ENCODE results near the gene ZFP1.

The ZFP1 gene

DNA sequence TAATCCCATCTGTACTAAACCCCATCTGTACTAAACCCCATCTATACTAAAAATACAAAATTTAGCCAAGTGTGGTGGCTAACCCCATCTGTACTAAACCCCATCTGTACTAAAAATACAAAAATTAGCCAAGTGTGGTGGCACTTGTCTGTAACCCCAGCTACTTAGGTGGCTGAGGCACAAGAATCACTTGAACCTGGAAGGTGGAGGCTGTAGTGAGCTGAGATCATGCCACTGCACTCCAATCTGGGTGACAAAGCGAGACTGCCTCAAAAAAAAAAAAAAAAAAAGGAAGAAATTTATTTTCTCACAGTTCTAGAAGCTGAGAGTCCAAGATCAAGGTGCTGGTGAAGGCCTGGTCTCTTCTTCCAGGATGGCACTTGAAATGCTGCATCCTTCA, 12.1 kb downstream of the ZFP1 start:
- DNase-seq (ENCODE audit: low read depth): no peak

- no peak for DNase-seq (ENCODE audit: low read depth)
Observed at GRCh38 chr16:75169899-75170405, 21.6 kb downstream of the ZFP1 start.

- no peak for DNase-seq (ENCODE audit: low read depth)
Observed at GRCh38 chr16:75172578-75172977, 24.3 kb downstream of the ZFP1 start.

DNA sequence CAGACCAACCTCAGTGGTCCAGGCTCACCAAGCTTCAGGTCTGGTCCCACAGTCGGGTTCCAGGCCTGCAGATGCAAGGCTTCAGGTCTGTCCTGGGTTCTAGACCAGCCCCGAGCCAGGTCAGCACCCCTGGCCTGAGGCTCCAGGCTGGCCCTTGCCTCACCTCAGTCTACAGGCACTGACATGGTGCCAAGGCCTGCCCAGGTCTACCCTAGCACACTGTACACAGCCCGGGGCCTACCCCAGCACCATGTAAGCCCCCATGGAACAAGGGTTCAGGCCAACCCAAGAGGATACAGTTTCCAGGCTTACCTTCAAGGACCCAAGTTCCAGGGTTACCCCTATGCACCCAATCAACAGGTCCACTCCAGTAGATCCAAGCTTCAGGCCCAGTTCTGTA, 26.8 kb downstream of the ZFP1 start:
- DNase-seq (ENCODE audit: low read depth): no peak

DNA sequence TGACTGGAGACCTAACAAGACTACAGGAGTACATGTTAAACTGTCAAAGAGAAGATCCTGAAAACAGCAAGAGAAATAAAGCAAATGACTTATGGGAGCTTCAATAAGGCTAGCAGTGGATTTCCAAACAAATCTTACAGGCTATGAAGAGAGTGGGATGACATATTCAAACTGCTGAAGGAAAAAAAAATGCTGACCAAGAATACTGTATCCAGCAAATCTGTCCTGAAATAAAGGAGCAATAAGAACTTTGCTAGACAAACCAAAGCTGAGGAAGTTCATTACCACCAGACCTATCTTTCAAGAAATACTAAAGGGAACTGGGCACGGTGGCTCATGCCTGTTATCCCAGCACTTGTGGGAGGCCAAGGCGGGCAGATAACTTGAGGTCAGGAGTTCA, 28.6 kb downstream of the ZFP1 start:
- DNase-seq (ENCODE audit: low read depth): no peak

- no peak for DNase-seq (ENCODE audit: low read depth)
Observed at GRCh38 chr16:75179208-75179607, 30.9 kb downstream of the ZFP1 start.

DNA sequence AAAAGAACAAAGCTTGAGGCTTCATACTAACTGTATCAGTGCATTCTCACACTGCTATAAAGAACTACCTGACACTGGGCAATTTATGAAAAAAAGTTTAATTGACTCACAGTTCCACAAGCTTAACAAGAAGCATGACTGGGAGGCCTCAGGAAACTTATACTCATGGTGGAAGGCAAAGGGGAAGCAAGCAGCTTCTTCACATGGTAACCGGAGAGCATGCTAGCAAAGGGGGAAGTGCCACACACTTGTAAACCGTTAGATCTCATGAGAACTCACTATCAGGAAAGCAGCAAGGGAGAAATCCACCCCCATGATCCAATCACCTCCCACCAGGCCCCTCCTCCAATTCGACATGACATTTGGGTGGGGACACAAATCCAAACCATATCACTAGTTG, 33.3 kb downstream of the ZFP1 start:
- DNase-seq (ENCODE audit: low read depth): no peak

DNA sequence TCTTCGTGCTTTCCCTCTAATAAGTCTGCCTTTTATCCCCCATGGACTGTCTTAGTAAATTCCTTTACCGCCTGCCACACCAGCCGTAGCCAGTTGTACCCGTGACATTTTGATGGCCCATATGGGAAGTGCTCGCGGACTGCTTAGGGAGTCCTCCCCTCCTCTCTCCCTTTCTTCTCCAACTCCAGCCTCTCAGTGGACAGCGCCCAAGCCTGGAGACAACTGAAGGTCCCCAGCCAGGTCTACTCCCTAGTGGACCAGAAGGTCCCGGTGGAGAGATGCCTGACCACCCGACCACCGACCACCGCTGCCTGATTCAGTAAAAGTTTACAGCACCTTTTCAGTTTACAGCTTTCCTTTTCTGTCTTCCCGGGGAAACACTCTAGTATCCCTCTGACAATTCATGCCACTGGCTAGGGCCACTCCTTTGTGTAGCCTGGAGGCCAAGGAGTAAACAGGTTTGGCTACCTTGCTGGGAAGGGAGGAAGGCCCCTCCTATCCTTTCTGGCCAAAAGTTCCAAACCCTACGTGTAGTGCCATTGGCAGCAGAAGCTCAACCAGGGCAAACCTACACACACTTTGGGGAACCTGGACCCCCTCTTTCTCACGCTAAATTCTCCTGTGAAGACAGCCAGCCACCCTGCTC, 40.6 kb downstream of the ZFP1 start:
- DNase-seq (ENCODE audit: low read depth): no peak

GRCh38 chr16:75189638-75190245, 41.4 kb downstream of the ZFP1 start:
- DNase-seq (ENCODE audit: low read depth): no peak

- no peak for DNase-seq (ENCODE audit: low read depth)
Observed at GRCh38 chr16:75192606-75193264, 44.4 kb downstream of the ZFP1 start.

DNA sequence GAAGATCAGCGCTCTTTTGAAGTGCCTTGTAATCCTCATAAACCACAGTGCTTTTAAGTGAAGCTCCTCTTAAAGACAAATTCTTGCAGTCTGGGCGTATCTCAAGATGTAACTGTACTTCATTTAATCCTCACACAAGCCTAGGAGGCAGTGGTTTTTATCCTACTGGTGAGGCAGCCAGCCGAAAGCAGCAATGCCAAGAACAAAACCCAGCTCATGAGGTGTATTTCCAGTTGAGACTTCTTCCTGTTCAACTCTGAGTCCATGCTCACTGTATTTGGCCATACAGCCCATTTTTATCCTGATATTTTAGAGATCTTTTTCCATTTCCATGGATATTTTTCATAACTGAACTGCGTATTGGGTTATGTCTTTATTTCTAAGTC, 44.9 kb downstream of the ZFP1 start:
- DNase-seq (ENCODE audit: low read depth): no peak

DNA sequence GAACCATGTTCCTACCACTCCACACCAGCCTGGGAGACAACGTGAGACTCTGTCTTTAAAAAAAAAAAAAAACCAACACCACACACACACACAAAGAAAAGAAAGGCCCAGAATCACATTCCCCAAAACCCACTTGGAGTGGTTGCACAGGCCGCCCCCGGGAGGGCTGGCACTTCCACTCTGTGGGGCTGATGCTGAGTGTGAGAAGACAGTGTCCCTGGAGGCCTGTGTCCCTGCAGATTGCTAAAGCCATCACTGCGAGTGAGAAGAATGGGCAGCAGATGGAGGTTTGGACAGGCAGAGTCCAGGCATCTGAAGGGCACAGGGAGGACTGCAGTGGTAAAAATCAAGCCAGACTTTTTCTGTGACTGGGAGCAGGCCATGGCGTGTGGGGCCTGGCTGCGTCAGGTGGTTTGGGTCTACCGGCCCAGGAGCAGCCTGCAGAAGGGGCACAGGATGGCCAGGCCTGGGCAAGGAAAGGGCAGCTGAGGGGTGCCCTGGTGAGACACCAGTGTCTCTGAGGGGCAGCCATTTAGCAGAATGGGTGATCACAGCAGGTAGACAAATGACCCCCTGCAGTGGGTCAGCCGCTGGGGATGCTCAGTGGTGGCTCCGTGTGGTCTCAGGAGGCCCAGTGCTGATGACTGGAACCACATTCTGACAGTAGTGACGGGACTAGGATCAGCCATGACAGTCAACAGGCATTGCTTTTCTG, 45.6 kb downstream of the ZFP1 start:
- no peak for DNase-seq (ENCODE audit: low read depth)

GRCh38 chr16:75195811-75196790, 47.8 kb downstream of the ZFP1 start:
- no peak for DNase-seq (ENCODE audit: low read depth)

DNA sequence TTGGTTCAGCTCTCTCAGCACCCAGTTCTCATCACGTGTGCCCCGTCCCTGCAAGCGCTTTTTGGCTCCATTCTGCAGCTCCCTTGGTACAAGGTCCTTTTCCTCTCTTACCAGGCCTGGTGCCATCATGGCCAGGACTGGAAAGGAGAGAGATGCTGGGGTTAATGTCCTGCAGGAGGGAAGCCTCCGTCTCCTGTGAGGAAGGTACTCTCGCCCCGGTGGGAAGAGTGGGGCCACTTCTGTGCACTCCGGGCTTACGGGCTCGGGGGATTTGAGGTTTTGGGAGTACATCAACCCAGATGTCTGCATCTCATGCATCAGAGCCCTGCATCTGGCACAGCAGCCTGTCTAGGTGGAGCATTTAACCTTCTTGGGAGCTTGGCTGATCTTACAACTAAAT, 48.5 kb downstream of the ZFP1 start:
- DNase-seq (ENCODE audit: low read depth): no peak

- no peak for DNase-seq (ENCODE audit: low read depth)
Observed at GRCh38 chr16:75197522-75198134, 49.3 kb downstream of the ZFP1 start.

DNA sequence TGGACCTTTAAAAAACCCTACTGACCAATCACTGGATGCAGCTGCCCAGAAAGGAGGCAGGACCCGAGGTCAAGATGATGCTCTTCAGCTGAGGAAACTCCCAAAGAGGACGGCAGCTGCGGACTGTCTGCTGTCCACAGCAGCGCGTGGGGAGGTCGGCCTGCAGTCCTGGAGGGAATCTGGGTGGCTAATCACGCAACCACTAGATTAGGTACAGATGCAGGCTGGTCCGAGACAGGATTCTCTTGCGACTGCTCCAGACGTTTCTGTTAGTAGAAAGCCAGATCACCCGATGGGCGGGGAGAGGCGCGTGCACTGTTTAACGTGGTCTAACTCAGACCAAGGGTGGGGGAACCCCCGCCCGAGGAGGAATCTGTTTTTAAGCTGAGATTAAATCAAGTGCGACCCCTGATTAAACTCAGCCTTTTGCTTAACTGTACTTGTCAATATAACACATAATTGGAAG, 49.8 kb downstream of the ZFP1 start:
- DNase-seq (ENCODE audit: low read depth): no peak

DNA sequence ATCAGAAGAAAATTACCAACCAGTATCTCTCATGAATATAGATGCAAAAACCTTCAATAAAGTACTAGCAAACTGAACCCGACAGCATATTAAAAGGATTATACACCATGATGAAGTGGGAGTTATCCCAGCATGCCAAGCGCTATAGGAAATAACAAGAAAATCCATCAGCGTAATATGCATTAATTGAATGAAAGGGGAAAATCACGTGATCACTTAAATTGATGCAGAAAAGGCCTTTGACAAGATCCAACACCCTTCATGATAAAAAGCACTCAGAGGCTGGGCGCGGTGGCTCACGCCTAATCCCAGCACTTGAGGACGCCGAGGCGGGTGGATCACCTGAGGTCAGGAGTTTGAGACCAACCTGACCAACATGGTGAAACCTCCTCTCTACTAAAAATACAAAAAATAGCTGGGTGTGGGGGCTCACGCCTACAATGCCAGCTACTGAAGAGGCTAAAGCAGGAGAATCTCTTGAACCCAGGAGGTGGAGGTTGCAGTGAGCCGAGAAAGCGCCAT, 53.8 kb downstream of the ZFP1 start:
- DNase-seq (ENCODE audit: low read depth): no peak

DNA sequence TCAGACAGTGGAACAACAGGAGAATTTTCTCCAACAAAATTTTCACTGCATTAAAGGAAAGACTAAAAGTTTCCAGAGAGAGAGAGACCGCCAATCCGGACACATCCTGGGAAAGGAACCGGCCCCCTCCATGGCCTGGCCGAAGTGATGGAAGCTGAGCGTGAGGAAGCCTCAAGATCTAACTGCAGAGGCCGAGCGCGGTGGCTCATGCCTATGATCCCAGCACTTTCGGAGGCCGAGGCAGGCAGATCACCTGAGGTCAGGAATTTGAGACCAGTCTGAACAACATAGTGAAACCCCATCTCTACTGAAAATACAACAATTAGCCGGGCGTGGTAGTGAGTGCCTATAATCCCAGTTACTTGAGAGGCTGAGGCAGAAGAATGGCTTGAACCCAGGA, 54.8 kb downstream of the ZFP1 start:
- no peak for DNase-seq (ENCODE audit: low read depth)

DNA sequence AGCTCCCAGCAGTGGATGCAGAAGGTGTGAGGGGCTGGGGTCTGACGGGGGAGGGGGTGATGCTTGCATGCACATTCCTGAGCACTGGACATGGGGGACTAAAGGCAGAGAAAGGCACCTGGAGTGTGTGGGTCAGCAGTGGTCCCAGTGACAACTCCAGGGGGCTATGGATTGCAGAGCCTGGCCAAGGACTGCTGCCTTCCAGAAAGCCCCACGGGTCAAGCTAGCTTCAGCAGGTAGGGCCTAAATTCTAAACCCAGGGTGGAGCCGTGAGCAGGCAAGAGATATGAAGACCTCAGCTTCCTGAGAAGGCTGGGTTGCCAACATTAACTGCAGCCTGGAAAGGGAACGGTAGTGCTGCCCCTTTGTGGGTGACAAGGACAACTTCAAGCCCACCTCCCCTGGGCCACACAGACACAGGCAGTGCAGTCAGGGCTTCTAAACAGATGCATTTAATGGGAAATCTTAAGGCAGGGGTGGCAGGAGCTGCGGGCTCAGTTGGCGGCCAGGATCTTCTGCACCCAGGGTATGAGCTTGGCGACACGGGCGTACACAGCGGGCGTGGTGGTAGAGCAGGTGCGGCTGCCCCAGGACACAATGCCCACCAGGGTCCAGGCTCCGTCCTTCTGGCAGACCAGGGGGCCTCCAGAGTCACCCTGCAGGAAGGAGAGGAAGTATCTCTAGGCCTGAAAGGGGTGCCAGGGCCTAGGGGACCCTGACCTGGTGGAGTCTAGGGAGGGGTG, 55.5 kb downstream of the ZFP1 start:
- DNase-seq (ENCODE audit: low read depth): no peak

DNA sequence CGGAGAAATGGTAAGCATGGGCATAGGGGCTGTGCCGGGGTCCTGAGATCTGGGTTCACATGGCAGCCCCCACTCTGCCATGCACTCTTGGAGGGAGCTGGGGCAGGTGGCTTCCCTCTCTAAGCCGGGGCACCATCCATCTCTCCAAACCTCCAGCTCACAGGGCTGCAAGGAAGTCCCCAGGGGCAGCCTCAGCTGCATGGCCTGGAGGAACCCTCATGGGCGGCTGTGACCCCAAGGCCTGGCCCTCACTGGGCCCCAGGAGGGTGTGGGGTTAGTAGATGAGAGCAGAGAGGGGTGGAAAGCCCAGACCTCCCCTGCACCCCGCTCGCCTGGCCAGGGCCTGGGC, 56.1 kb downstream of the ZFP1 start:
- no peak for DNase-seq (ENCODE audit: low read depth)
